ENCODE data around the gene CCDC174. TPM values are rescaled to one million over a fixed set of nuclear protein-coding genes. Genes with fewer than 3 reads are reported as not detected.

Gene CCDC174
- total and polyA plus RNA-seq, 2 of the 4 experiments (the other 2 are of a cell fraction), result 5.9 to 9.6 TPM

- Histone ChIP-seq H3K4me3 (ENCODE audit: insufficient read depth, low read depth, low read length) (no peak overlapping the region), H3K79me1 (ENCODE audit: low read depth in 1 of 2, low read length in 2 of 2) (no peaks in the 10 kb centered on the region), H4K8ac (ENCODE audit: low read depth in 2 of 2, low read length in 2 of 2) (no peak overlapping the region), H4K91ac (ENCODE audit: insufficient read depth, low read depth, low read length) (no peak overlapping the region), H3K18ac (ENCODE audit: low read depth, low read length) (no peak overlapping the region), H2AFZ (replicated peaks; ENCODE audit: low read length, poor library complexity) (no peak overlapping the region), H3K4ac (ENCODE audit: low read depth, low read length) (no peak overlapping the region), H3K9me1 (ENCODE audit: insufficient read depth, low read length) (no peaks in the 10 kb centered on the region; the same call in 1 of the 2 replicates), H3K4me2 (ENCODE audit: low read depth, low read length) (no peak overlapping the region), H3K9me3 (ENCODE audit: control insufficient read depth, insufficient read depth, low read length) (no peaks in the 10 kb centered on the region; the same call in 1 of the 2 replicates), H2BK20ac (ENCODE audit: low read depth, low read length) (no peak overlapping the region), H2BK120ac (ENCODE audit: low read depth, low read length) (no peak overlapping the region), H2BK15ac (ENCODE audit: low read depth, low read length) (no peak overlapping the region), H3K56ac (ENCODE audit: extremely low read depth, insufficient read depth, low read length) (no peak overlapping the region), H3K4me1 (ENCODE audit: control insufficient read depth, insufficient read depth, low read length) (no peaks in the 10 kb centered on the region), H4K5ac (ENCODE audit: low read depth, low read length) (no peak overlapping the region), H2BK5ac (ENCODE audit: low read depth, low read length, poor library complexity, severe bottlenecking) (no peak overlapping the region), H3K36me3 (ENCODE audit: control insufficient read depth, insufficient read depth, low read length) (no peaks in the 10 kb centered on the region), H4K20me1 (ENCODE audit: insufficient read depth, low read length) (no peaks in the 10 kb centered on the region), H2AK5ac (ENCODE audit: low read depth, low read length) (no peak overlapping the region), H3K27ac (ENCODE audit: insufficient read depth, low read length) (no peak overlapping the region), H3K9ac (ENCODE audit: low read depth, low read length) (no peak overlapping the region), H3K27me3 (ENCODE audit: control insufficient read depth, insufficient read depth, low read length) (no peaks in the 10 kb centered on the region; the same call in 1 of the 2 replicates), H3K23ac (ENCODE audit: low read depth, low read length) (no peak overlapping the region), H2AK9ac (replicated peaks; ENCODE audit: low read depth, low read length, poor library complexity) (no peak overlapping the region), H3K14ac (replicated peaks; ENCODE audit: low read depth, low read length) (no peak overlapping the region)
- TF ChIP-seq CEBPB (IDR thresholded peaks at IDR 0.05; ENCODE audit: low read depth, low read length), result no peak
- TF ChIP-seq SMC3 (IDR thresholded peaks at IDR 0.05; ENCODE audit: low read depth, low read length), result no peak
- TF ChIP-seq BHLHE40 (IDR thresholded peaks at IDR 0.05; ENCODE audit: low read depth, low read length), result no peak
- no peak for TF ChIP-seq MAFK (IDR thresholded peaks at IDR 0.05; ENCODE audit: low read depth, low read length)
- CTCF ChIA-PET, result no interaction called here
- in situ Hi-C loops (cut with MboI; ENCODE audit: low sequenced_read_pairs) (no loop called here), dilution Hi-C loops (cut with HindIII; ENCODE audit: low sequenced_read_pairs, unreplicated experiment) (no loop called here), intact Hi-C loops (cut with micrococcal nuclease) (no loop called here)
- WGBS, 2 experiments (ENCODE audit: extremely low coverage in 2 of 2, insufficient read length in 1 of 2), result 85% methylated on average over 5 of the region's 6 CpGs; no CpG with 5 or more reads in 1 of the 2 experiments
- no TSS peak for BruUV-seq (replicated peaks)
- POLR2A ChIA-PET (ENCODE audit: unreplicated experiment), result no interaction called here
- no peak for ATAC-seq (ENCODE audit: low read depth)
- DNase-seq, result no peak
Observed at GRCh38 chr3:14633417-14633816, 18.1 kb upstream of the CCDC174 start.

Data from IMR-90 (cell line).